Neural crest cell (in vitro differentiated cells): ENCODE data around the gene SYT10. TPM values are rescaled to one million over a fixed set of nuclear protein-coding genes. Genes with fewer than 3 reads are reported as not detected.

ENCODE experiments used
- DNase-seq: peaks from one replicate; pipeline ENCODE4 v3.0.0; 2021; ENCODE audit warnings: low read depth, mixed read lengths, low spot score
- H3K27ac Mint-ChIP-seq: one replicate; pipeline ENCODE4 v1.8.0; 2021; ENCODE audit warnings: mild to moderate bottlenecking, mixed read lengths; ENCODE audit not compliant: unreplicated experiment
- H3K27me3 Mint-ChIP-seq: 2 replicates; pipeline ENCODE4 v1.8.0; 2021; ENCODE audit warnings: low read depth, mild to moderate bottlenecking, mixed read lengths
- H3K36me3 Mint-ChIP-seq: 2 replicates; pipeline ENCODE4 v1.8.0; 2021; ENCODE audit warnings: low read depth, mild to moderate bottlenecking, mixed read lengths
- H3K4me1 Mint-ChIP-seq: 2 replicates; pipeline ENCODE4 v1.8.0; 2021; ENCODE audit warnings: mixed read lengths
- H3K4me3 Mint-ChIP-seq: one replicate; pipeline ENCODE4 v1.8.0; 2021; ENCODE audit warnings: mild to moderate bottlenecking, mixed read lengths
- H3K9me3 Mint-ChIP-seq: 2 replicates; pipeline ENCODE4 v1.8.0; 2021; ENCODE audit warnings: mixed read lengths
- CTCF ChIP-seq: fragments of 200-600 bp; sonication (generic); conservative IDR thresholded peaks from 2 replicates; pipeline ENCODE4 v1.5.0; 2021; ENCODE audit warnings: antibody characterized with exemption, mild to moderate bottlenecking
- total RNA-seq: library from RNA; stranded (reverse); gene quantifications from 2 replicates; pipeline ENCODE4 v1.2.1, GENCODE V29; 2021

Gene SYT10
- total RNA-seq, 1 donor from 2014 or later, result 0.19 TPM

GRCh38 chr12:33472299-33472698, 32.7 kb upstream of the SYT10 start:
- no peak for DNase-seq
- no peak for TF ChIP-seq CTCF
- Mint-ChIP-seq H3K27me3 (no peaks in the 10 kb centered on the region), H3K27ac (no peak overlapping the region), H3K36me3 (no peaks in the 10 kb centered on the region), H3K4me1 (no peaks in the 10 kb centered on the region), H3K9me3 (no peaks in the 10 kb centered on the region), H3K4me3 (no peak overlapping the region)

- no peak for DNase-seq
- TF ChIP-seq CTCF, result no peak
- H3K9me3 Mint-ChIP-seq, result no peaks in the 10 kb centered on the region
- no peaks in the 10 kb centered on the region for H3K4me1 Mint-ChIP-seq
- H3K27me3 Mint-ChIP-seq, result peaks cover 10% of the 10 kb centered on the region
- no peak overlapping the region for H3K4me3 Mint-ChIP-seq
- H3K36me3 Mint-ChIP-seq, result no peaks in the 10 kb centered on the region
- no peak overlapping the region for H3K27ac Mint-ChIP-seq
Observed at GRCh38 chr12:33455096-33455495, 15.5 kb upstream of the SYT10 start.

- no peak for TF ChIP-seq CTCF
- no peak overlapping the region for H3K27ac Mint-ChIP-seq
- no peaks in the 10 kb centered on the region for H3K9me3 Mint-ChIP-seq
- no peaks in the 10 kb centered on the region for H3K36me3 Mint-ChIP-seq
- H3K27me3 Mint-ChIP-seq, result peaks cover 10% of the 10 kb centered on the region
- no peak overlapping the region for H3K4me3 Mint-ChIP-seq
- H3K4me1 Mint-ChIP-seq, result no peaks in the 10 kb centered on the region
- no peak for DNase-seq
Observed at GRCh38 chr12:33450480-33450879, 10.9 kb upstream of the SYT10 start.

GRCh38 chr12:33440477-33440876, 858 bp upstream of the SYT10 start:
- Mint-ChIP-seq H3K4me3 (peak overlapping the region; percentile 71), H3K27me3 (peaks cover 88% of the 10 kb centered on the region), H3K4me1 (peaks cover 8% of the 10 kb centered on the region), H3K27ac (no peak overlapping the region), H3K9me3 (no peaks in the 10 kb centered on the region), H3K36me3 (no peaks in the 10 kb centered on the region)
- no peak for TF ChIP-seq CTCF
- no peak for DNase-seq

- Mint-ChIP-seq H3K27me3 (peaks cover 87% of the 10 kb centered on the region), H3K27ac (no peak overlapping the region), H3K9me3 (no peaks in the 10 kb centered on the region)
Observed at GRCh38 chr12:33438851-33439586, 600 bp downstream of the SYT10 start.

More at GRCh38 chr12:33438851-33439586, 600 bp downstream of the SYT10 start:
- peak; percentile 9 for DNase-seq
- H3K36me3 Mint-ChIP-seq, result no peaks in the 10 kb centered on the region
- peaks cover 8% of the 10 kb centered on the region for H3K4me1 Mint-ChIP-seq
- H3K4me3 Mint-ChIP-seq, result peak overlapping the region; percentile 91
- peak; percentile 15 for TF ChIP-seq CTCF
